Prostate gland (tissue), 2 donors: ENCODE measurements around the gene SEC14L1.

Experiments
- CTCF ChIP-seq, 4 experiments: fragments of 200-600 bp in 2 of 4; fragments of 450-650 bp in 2 of 4; sonication (generic) in 2 of 4; IDR thresholded peaks; 1 replicate in 3 of 4; 2 replicates in 1 of 4; pipeline ENCODE4 v1.5.1; 2016 to 2019; ENCODE audit warnings: antibody characterized with exemption in 4 of 4, mild to moderate bottlenecking in 2 of 4, moderate library complexity in 2 of 4
- POLR2A ChIP-seq: fragments of 450-650 bp; IDR thresholded peaks from one replicate; pipeline ENCODE4 v1.6.1; 2016; ENCODE audit warnings: antibody characterized with exemption, mild to moderate bottlenecking
- POLR2AphosphoS5 ChIP-seq: sonication (generic); formaldehyde crosslinking; IDR thresholded peaks from one replicate; pipeline ENCODE4 v1.6.1; 2017; ENCODE audit warnings: antibody characterized with exemption

- no peak for TF ChIP-seq CTCF (IDR thresholded peaks at IDR 0.05)
- no peak for TF ChIP-seq POLR2A
- TF ChIP-seq POLR2AphosphoS5 = peak; percentile 95
Observed at GRCh38 chr17:77109764-77110359, 30.9 kb upstream of the SEC14L1 start.
